Left lung (tissue), 10 donors: ENCODE measurements around the gene LRRC2. TPM values are rescaled to one million over a fixed set of nuclear protein-coding genes. Genes with fewer than 3 reads are reported as not detected.

ENCODE experiments used
- ATAC-seq: fragments of 200-7000 bp; cut with Tn5 transposase; one replicate; pipeline ENCODE4 v1.9.1; 2020; ENCODE audit warnings: moderate library complexity
- DNase-seq, 4 donors: peaks; one replicate each; pipeline ENCODE4 v3.0.0-alpha.2; 2013 to 2020
- H3K27ac ChIP-seq, 2 donors: fragments of 200-600 bp; sonication (generic) in 1 of 2; one replicate each; pipeline versions ENCODE4 v1.5.0 to v1.8.0; 2020 to 2021
- H3K27me3 ChIP-seq, 2 donors: fragments of 200-600 bp; sonication (generic) in 1 of 2; one replicate each; pipeline versions ENCODE4 v1.5.0 to v1.8.0; 2020 to 2021
- H3K36me3 ChIP-seq, 2 donors: fragments of 200-600 bp; sonication (generic) in 1 of 2; one replicate each; pipeline versions ENCODE4 v1.5.0 to v1.8.0; 2020 to 2021
- H3K4me1 ChIP-seq, 2 donors: fragments of 200-600 bp; one replicate each; pipeline ENCODE4 v1.8.0; 2021
- H3K4me3 ChIP-seq, 2 donors: fragments of 200-600 bp; sonication (generic) in 1 of 2; one replicate each; pipeline versions ENCODE4 v1.5.0 to v1.8.0; 2020 to 2021; ENCODE audit warnings: mild to moderate bottlenecking in 1 of 2
- H3K9me3 ChIP-seq, 2 donors: fragments of 200-600 bp; sonication (generic) in 1 of 2; one replicate each; pipeline versions ENCODE4 v1.5.0 to v1.8.0; 2020 to 2021
- CTCF ChIP-seq, 2 donors: fragments of 200-600 bp; sonication (generic) in 1 of 2; IDR thresholded peaks; one replicate each; pipeline versions ENCODE4 v1.5.0 to v1.8.0; 2021; ENCODE audit warnings: antibody characterized with exemption in 2 of 2
- intact Hi-C, 2 donors: fragments of 100-400 bp; cut with DNase I; formaldehyde crosslinking; loops; one replicate each; pipeline versions ENCODE4 v1.11.2 to v1.14.2; 2022
- polyA plus RNA-seq, 6 donors: library from polyadenylated mRNA; unstranded; fragments of 120-200 nt; gene quantifications; one replicate each; pipeline ENCODE4 v1.2.1, GENCODE V29; 2013; ENCODE audit not compliant: insufficient read length in 6 of 6
- total RNA-seq, 2 donors: library from RNA; stranded (reverse); fragmentation: NEBNext Ultra II Directional; extraction: Animal tissue kit (Norgen Biotek cat#: 25700); gene quantifications; one replicate each; pipeline ENCODE4 v1.2.1, GENCODE V29; 2021
- donor health status: DM: no; HTN: yes; CAD: no.
- donor health status: DM: no; HTN: no; CAD: no.

LRRC2 gene
- total and polyA plus RNA-seq, 8 donors = 0.36 to 0.47 (median 0.45) TPM

- H3K27ac ChIP-seq = no peak overlapping the region
- no peak for DNase-seq
- H3K9me3 ChIP-seq = no peaks in the 10 kb centered on the region
- H3K36me3 ChIP-seq = no peaks in the 10 kb centered on the region
- intact Hi-C loops = no loop called here
- ATAC-seq = no peak
- no peak overlapping the region for H3K4me3 ChIP-seq
- peaks cover 5 to 13% of the 10 kb centered on the region in 2 donors for H3K4me1 ChIP-seq
- TF ChIP-seq CTCF (IDR thresholded peaks at IDR 0.05) = no peak
- no peaks in the 10 kb centered on the region for H3K27me3 ChIP-seq
Observed at GRCh38 chr3:46491089-46492070, 74.7 kb downstream of the LRRC2 start.

GRCh38 chr3:46490338-46491084, 75.6 kb downstream of the LRRC2 start:
- Histone ChIP-seq H3K27ac (no peak overlapping the region), H3K4me3 (no peak overlapping the region), H3K27me3 (no peaks in the 10 kb centered on the region), H3K4me1 (peaks cover 5 to 14% of the 10 kb centered on the region in 2 donors), H3K9me3 (no peaks in the 10 kb centered on the region), H3K36me3 (no peaks in the 10 kb centered on the region)
- intact Hi-C loops = no loop called here
- ATAC-seq = no peak
- no peak for DNase-seq
- no peak for TF ChIP-seq CTCF (IDR thresholded peaks at IDR 0.05)

GRCh38 chr3:46489875-46490274, 76.2 kb downstream of the LRRC2 start:
- DNase-seq (no peak), ATAC-seq (no peak)
- Histone ChIP-seq H3K4me3 (no peak overlapping the region), H3K9me3 (no peaks in the 10 kb centered on the region), H3K27ac (no peak overlapping the region), H3K27me3 (no peaks in the 10 kb centered on the region), H3K4me1 (peaks cover 5 to 20% of the 10 kb centered on the region in 2 donors), H3K36me3 (no peaks in the 10 kb centered on the region)
- intact Hi-C loops = loop anchor here in 1 of 2 donors (5.0 kb wide), 1 partner anchor 142 kb away; no protein-coding TSS in a partner anchor
- TF ChIP-seq CTCF (IDR thresholded peaks at IDR 0.05) = no peak

- H3K27ac ChIP-seq = no peak overlapping the region
- no peaks in the 10 kb centered on the region for H3K9me3 ChIP-seq
- no peak for ATAC-seq
- no peak for DNase-seq
- TF ChIP-seq CTCF (IDR thresholded peaks at IDR 0.05) = no peak
- no peaks in the 10 kb centered on the region for H3K36me3 ChIP-seq
- H3K4me1 ChIP-seq = peaks cover 5 to 24% of the 10 kb centered on the region in 2 donors
- H3K27me3 ChIP-seq = no peaks in the 10 kb centered on the region
- intact Hi-C loops = loop anchor here in 1 of 2 donors (5.0 kb wide), 1 partner anchor 143 kb away; no protein-coding TSS in a partner anchor
- H3K4me3 ChIP-seq = no peak overlapping the region
Observed at GRCh38 chr3:46489381-46489780, 76.7 kb downstream of the LRRC2 start.
